Measurements from ENCODE around the gene VSIG8. TPM values are rescaled to one million over a fixed set of nuclear protein-coding genes. Genes with fewer than 3 reads are reported as not detected.

Gene VSIG8
- total RNA-seq, 1 donor from 2014 or later, result not detected

GRCh38 chr1:159890390-159890789 lies 27.9 kb upstream of the VSIG8 start:
- Mint-ChIP-seq H3K4me1 (peaks cover 9% of the 10 kb centered on the region), H3K27me3 (ENCODE audit: low read depth) (peaks cover 35% of the 10 kb centered on the region), H3K27ac (ENCODE audit: unreplicated experiment) (no peak overlapping the region), H3K4me3 (no peak overlapping the region), H3K9me3 (no peaks in the 10 kb centered on the region), H3K36me3 (ENCODE audit: low read depth) (no peaks in the 10 kb centered on the region)
- no peak for DNase-seq (ENCODE audit: low read depth, low spot score)
- TF ChIP-seq, protein P1, sequence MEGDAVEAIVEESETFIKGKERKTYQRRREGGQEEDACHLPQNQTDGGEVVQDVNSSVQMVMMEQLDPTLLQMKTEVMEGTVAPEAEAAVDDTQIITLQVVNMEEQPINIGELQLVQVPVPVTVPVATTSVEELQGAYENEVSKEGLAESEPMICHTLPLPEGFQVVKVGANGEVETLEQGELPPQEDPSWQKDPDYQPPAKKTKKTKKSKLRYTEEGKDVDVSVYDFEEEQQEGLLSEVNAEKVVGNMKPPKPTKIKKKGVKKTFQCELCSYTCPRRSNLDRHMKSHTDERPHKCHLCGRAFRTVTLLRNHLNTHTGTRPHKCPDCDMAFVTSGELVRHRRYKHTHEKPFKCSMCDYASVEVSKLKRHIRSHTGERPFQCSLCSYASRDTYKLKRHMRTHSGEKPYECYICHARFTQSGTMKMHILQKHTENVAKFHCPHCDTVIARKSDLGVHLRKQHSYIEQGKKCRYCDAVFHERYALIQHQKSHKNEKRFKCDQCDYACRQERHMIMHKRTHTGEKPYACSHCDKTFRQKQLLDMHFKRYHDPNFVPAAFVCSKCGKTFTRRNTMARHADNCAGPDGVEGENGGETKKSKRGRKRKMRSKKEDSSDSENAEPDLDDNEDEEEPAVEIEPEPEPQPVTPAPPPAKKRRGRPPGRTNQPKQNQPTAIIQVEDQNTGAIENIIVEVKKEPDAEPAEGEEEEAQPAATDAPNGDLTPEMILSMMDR (conservative IDR thresholded peaks at IDR 0.05), result no peak

DNA sequence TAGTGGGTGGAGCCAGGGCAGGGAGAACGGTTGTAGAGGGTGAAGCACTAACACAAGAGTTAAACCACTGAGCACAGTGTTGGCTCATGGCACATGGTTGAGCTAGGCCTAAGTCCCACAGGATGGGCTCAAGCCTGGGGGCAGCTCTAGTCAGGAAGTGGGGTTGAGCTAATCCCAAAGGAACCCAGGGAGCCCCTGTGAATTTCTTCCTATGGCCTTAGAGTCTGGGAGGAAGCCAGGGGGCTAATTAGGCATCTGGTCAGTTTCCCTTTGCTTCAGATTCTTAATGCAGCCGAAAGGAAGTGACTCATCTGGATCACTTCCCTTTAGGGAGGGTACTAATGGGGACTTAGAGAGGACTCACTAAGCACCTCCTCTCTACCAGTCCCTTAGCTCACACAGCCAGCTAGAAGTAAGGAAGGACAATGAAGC lies 27.4 kb upstream of the VSIG8 start:
- Mint-ChIP-seq H3K27me3 (ENCODE audit: low read depth) (peaks cover 33% of the 10 kb centered on the region), H3K36me3 (ENCODE audit: low read depth) (no peaks in the 10 kb centered on the region), H3K27ac (ENCODE audit: unreplicated experiment) (no peak overlapping the region), H3K4me1 (peaks cover 9% of the 10 kb centered on the region), H3K4me3 (no peak overlapping the region), H3K9me3 (no peaks in the 10 kb centered on the region)
- TF ChIP-seq, protein P1 (conservative IDR thresholded peaks at IDR 0.05), result no peak
- no peak for DNase-seq (ENCODE audit: low read depth, low spot score)

- H3K4me3 Mint-ChIP-seq, result no peak overlapping the region
- peaks cover 9% of the 10 kb centered on the region for H3K4me1 Mint-ChIP-seq
- H3K9me3 Mint-ChIP-seq, result no peaks in the 10 kb centered on the region
- no peak for DNase-seq (ENCODE audit: low read depth, low spot score)
- peaks cover 33% of the 10 kb centered on the region for H3K27me3 Mint-ChIP-seq (ENCODE audit: low read depth)
- no peak overlapping the region for H3K27ac Mint-ChIP-seq (ENCODE audit: unreplicated experiment)
- TF ChIP-seq, protein P1 (conservative IDR thresholded peaks at IDR 0.05), result no peak
- no peaks in the 10 kb centered on the region for H3K36me3 Mint-ChIP-seq (ENCODE audit: low read depth)
Measured at GRCh38 chr1:159889202-159889601, 26.7 kb upstream of the VSIG8 start.

GRCh38 chr1:159884296-159884695 lies 21.8 kb upstream of the VSIG8 start:
- no peaks in the 10 kb centered on the region for H3K36me3 Mint-ChIP-seq (ENCODE audit: low read depth)
- no peaks in the 10 kb centered on the region for H3K9me3 Mint-ChIP-seq
- TF ChIP-seq, protein P1 (conservative IDR thresholded peaks at IDR 0.05), result no peak
- H3K27ac Mint-ChIP-seq (ENCODE audit: unreplicated experiment), result no peak overlapping the region
- no peaks in the 10 kb centered on the region for H3K4me1 Mint-ChIP-seq
- no peak overlapping the region for H3K4me3 Mint-ChIP-seq
- H3K27me3 Mint-ChIP-seq (ENCODE audit: low read depth), result peaks cover 19% of the 10 kb centered on the region
- DNase-seq (ENCODE audit: low read depth, low spot score), result no peak

GRCh38 chr1:159883134-159883533 lies 20.7 kb upstream of the VSIG8 start:
- Mint-ChIP-seq H3K27ac (ENCODE audit: unreplicated experiment) (no peak overlapping the region), H3K4me1 (no peaks in the 10 kb centered on the region)

More at GRCh38 chr1:159883134-159883533, 20.7 kb upstream of the VSIG8 start:
- Mint-ChIP-seq H3K4me3 (no peak overlapping the region), H3K9me3 (no peaks in the 10 kb centered on the region), H3K27me3 (ENCODE audit: low read depth) (peaks cover 24% of the 10 kb centered on the region), H3K36me3 (ENCODE audit: low read depth) (no peaks in the 10 kb centered on the region)
- TF ChIP-seq, protein P1 (conservative IDR thresholded peaks at IDR 0.05), result no peak
- DNase-seq (ENCODE audit: low read depth, low spot score), result no peak

Measured in neural crest cell (in vitro differentiated cells).